K562 (cell line): ENCODE data around the gene TCF15. TPM values are rescaled to one million over a fixed set of nuclear protein-coding genes. Genes with fewer than 3 reads are reported as not detected.
A peak's percentile ranks its signal among the peaks of the same experiment; 100 is the strongest.

Experiments used
- BHLHE40 ChIP-seq: IDR thresholded peaks from 2 replicates; pipeline ENCODE4 v1.6.1; 2011; ENCODE audit warnings: low read length, improper control_type of control experiment
- BRF1 ChIP-seq: IDR thresholded peaks from 3 replicates; pipeline ENCODE4 v1.6.1; 2011; ENCODE audit warnings: borderline replicate concordance, mild to moderate bottlenecking; ENCODE audit not compliant: insufficient read length; ENCODE audit errors: extremely low read depth
- CBX3 ChIP-seq, 2 experiments: IDR thresholded peaks; 1 replicate in 1 of 2; 2 replicates in 1 of 2; pipeline ENCODE4 v1.6.1; 2012; ENCODE audit warnings: inconsistent platforms in 2 of 2, low read length in 2 of 2, borderline replicate concordance in 1 of 2, control low read depth in 1 of 2
- CTBP1 ChIP-seq: fragments of 450-650 bp; IDR thresholded peaks from 2 replicates; pipeline ENCODE4 v1.6.1; 2016; ENCODE audit warnings: borderline replicate concordance
- CTCFL ChIP-seq: IDR thresholded peaks from 2 replicates; pipeline ENCODE4 v1.6.1; 2011; ENCODE audit warnings: borderline replicate concordance, low read depth, mild to moderate bottlenecking, moderate library complexity, low read length; ENCODE audit not compliant: insufficient read depth, poor library complexity, severe bottlenecking
- EP400 ChIP-seq: fragments of 450-650 bp; IDR thresholded peaks from 2 replicates; pipeline ENCODE4 v1.6.1; 2017; ENCODE audit warnings: antibody characterized with exemption, mild to moderate bottlenecking, moderate library complexity
- ETV6 ChIP-seq, 3 experiments: fragments of 150-350 bp in 1 of 3; sonication (generic) in 1 of 3; formaldehyde crosslinking in 1 of 3; IDR thresholded peaks; 2 replicates each; pipeline versions ENCODE4 v1.6.1 to v1.8.0; 2014 to 2022; ENCODE audit warnings: borderline replicate concordance in 2 of 3, low read depth in 2 of 3, antibody characterized with exemption in 1 of 3, low read length in 1 of 3, mild to moderate bottlenecking in 1 of 3, missing genetic modification reagents in 1 of 3
- HMBOX1 ChIP-seq: sonication (generic); IDR thresholded peaks from 2 replicates; pipeline ENCODE4 v1.6.1; 2016
- KAT7 ChIP-seq: sonication (generic); formaldehyde crosslinking; IDR thresholded peaks from 2 replicates; pipeline ENCODE4 v1.8.0; 2022; ENCODE audit warnings: missing genetic modification reagents, mild to moderate bottlenecking, borderline replicate concordance
- MAFF ChIP-seq: IDR thresholded peaks from 2 replicates; pipeline ENCODE4 v1.6.1; 2012; ENCODE audit warnings: low read length, improper control_type of control experiment
- MTA3 ChIP-seq: fragments of 450-650 bp; formaldehyde crosslinking; IDR thresholded peaks from 2 replicates; pipeline ENCODE4 v1.6.1; 2017; ENCODE audit warnings: mild to moderate bottlenecking, borderline replicate concordance
- PREB ChIP-seq: sonication (generic); formaldehyde crosslinking; IDR thresholded peaks from 2 replicates; pipeline ENCODE4 v1.8.1; 2023; ENCODE audit warnings: mild to moderate bottlenecking, missing genetic modification reagents
- SMARCA4 ChIP-seq: fragments of 450-650 bp; IDR thresholded peaks from 2 replicates; pipeline ENCODE4 v1.6.1; 2016
- ZNF239 ChIP-seq: fragments of 250-450 bp; sonication (Bioruptor Pico); IDR thresholded peaks from 2 replicates; pipeline ENCODE4 v1.4.0; 2020; ENCODE audit warnings: mild to moderate bottlenecking
- ZNF316 ChIP-seq: fragments of 450-650 bp; IDR thresholded peaks from 2 replicates; pipeline ENCODE4 v1.6.1; 2016
- ZNF395 ChIP-seq: fragments of 200-800 bp; sonication (Bioruptor generic); IDR thresholded peaks from 2 replicates; pipeline ENCODE4 v1.6.1; 2017; ENCODE audit warnings: missing genetic modification characterization, missing compliant biosample characterization
- ZNF766 ChIP-seq: fragments of 200-800 bp; sonication (Bioruptor generic); conservative IDR thresholded peaks from 2 replicates; pipeline ENCODE4 v1.6.1; 2016; ENCODE audit warnings: missing genetic modification characterization, missing compliant biosample characterization
- polyA plus RNA-seq, 8 experiments: library from polyadenylated mRNA; depleted of rRNA in 4 of 8; stranded (reverse) in 5 of 8; unstranded in 3 of 8; fragments of >200 nt; fragmentation: Nextera tagmentation in 2 of 8; fragmentation: Illumina TruSeq in 1 of 8; extraction: Ambion mirVana in 2 of 8; extraction: Trizol in 1 of 8; gene quantifications; 2 replicates each; pipeline versions ENCODE4 v1.2.1 to v1.2.3, GENCODE V29; 2011 to 2014; ENCODE audit warnings: inconsistent platforms in 1 of 8, missing spikeins in 1 of 8
- total RNA-seq, 7 experiments: library from RNA; depleted of rRNA in 6 of 7; stranded (reverse); fragments of >200 nt in 6 of 7; fragmentation: Illumina TruSeq in 2 of 7; extraction: Trizol in 2 of 7; gene quantifications; 2 replicates each; pipeline versions ENCODE4 v1.2.1 to v1.2.3, GENCODE V29; 2011 to 2021; ENCODE audit warnings: low replicate concordance in 1 of 7

TCF15 gene
- total and polyA plus RNA-seq, 9 of the 15 experiments (the other 6 are each of a cell fraction or from before 2014, with no cell fraction given), result 0.04 to 5.0 (median 1.2) TPM

- TF ChIP-seq ZNF316 (peak; percentile 71), CBX3 (IDR thresholded peaks at IDR 0.05; ENCODE audit: borderline replicate concordance in 1 of 2, low read length in 2 of 2) (peak in 1 of 2 experiments; percentile 34; a peak in 1 of 3 replicates), HMBOX1 (peak; percentile 42; the same call in 1 of the 2 replicates), CTCFL (no peak), CTBP1 (peak; percentile 54; the same call in 1 of the 2 replicates), BRF1 (no peak), MAFF (peak; percentile 58; the same call in 1 of the 2 replicates), BHLHE40 (no peak), SMARCA4 (0 out of 2 replicates have a peak, but pooled peaks have one; percentile 35), KAT7 (CRISPR knock-in tag) (no peak), ZNF239 (no peak), MTA3 (peak; percentile 18; the same call in 1 of the 2 replicates), PREB (CRISPR knock-in tag) (no peak), ZNF395 (CRISPR knock-in tag) (peak; percentile 37; the same call in 1 of the 2 replicates), ZNF766 (peak; percentile 88), ETV6 (IDR thresholded peaks at IDR 0.05; ENCODE audit: borderline replicate concordance in 1 of 2, low read depth in 2 of 2, low read length in 1 of 2) (0 out of 4 replicates have a peak, but pooled peaks of 1 of the 2 experiments have one; percentile 24), ETV6 (CRISPR knock-in tag; IDR thresholded peaks at IDR 0.05; ENCODE audit: borderline replicate concordance) (no peak), EP400 (peak; percentile 23; the same call in 1 of the 2 replicates)
These were observed 15.3 kb upstream of the TCF15 start (continued) for GRCh38 chr20:625360-625932.
